Transverse colon (tissue), 4 donors: ENCODE measurements around the gene CPOX. TPM values are rescaled to one million over a fixed set of nuclear protein-coding genes. Genes with fewer than 3 reads are reported as not detected.

ENCODE experiments used
- DNase-seq: peaks from one replicate; pipeline ENCODE4 v3.0.0-alpha.2; 2019
- H3K27ac ChIP-seq, 4 donors: fragments of 200-600 bp; sonication (generic); 2 replicates each; pipeline ENCODE4 v1.5.1; 2016 to 2018; ENCODE audit warnings: inconsistent platforms in 4 of 4
- H3K27me3 ChIP-seq: fragments of 200-600 bp; sonication (generic); 2 replicates; pipeline ENCODE4 v1.5.1; 2017; ENCODE audit warnings: inconsistent platforms
- H3K36me3 ChIP-seq, 4 donors: fragments of 200-600 bp; sonication (generic); 2 replicates each; pipeline ENCODE4 v1.5.1; 2017 to 2019; ENCODE audit warnings: inconsistent platforms in 4 of 4
- H3K4me1 ChIP-seq, 4 donors: fragments of 200-600 bp; sonication (generic); 2 replicates each; pipeline ENCODE4 v1.5.1; 2017 to 2020; ENCODE audit warnings: inconsistent platforms in 4 of 4
- H3K4me3 ChIP-seq, 4 donors: fragments of 200-600 bp; sonication (generic); 1 replicate in 1 of 4; 2 replicates in 3 of 4; pipeline versions ENCODE4 v1.5.1 to v1.6.1; 2017 to 2019; ENCODE audit warnings: inconsistent platforms in 4 of 4
- H3K9me3 ChIP-seq, 2 donors: fragments of 200-600 bp; sonication (generic); 2 replicates each; pipeline ENCODE4 v1.5.1; 2017 to 2019; ENCODE audit warnings: inconsistent platforms in 2 of 2
- CTCF ChIP-seq, 5 experiments: fragments of 200-600 bp in 3 of 5; fragments of 450-650 bp in 2 of 5; sonication (generic) in 3 of 5; IDR thresholded peaks; 1 replicate in 2 of 5; 2 replicates in 3 of 5; pipeline ENCODE4 v1.5.1; 2016 to 2017; ENCODE audit warnings: antibody characterized with exemption in 5 of 5, inconsistent platforms in 3 of 5, mild to moderate bottlenecking in 2 of 5, moderate library complexity in 1 of 5
- EP300 ChIP-seq: sonication (generic); formaldehyde crosslinking; IDR thresholded peaks from one replicate; pipeline ENCODE4 v1.6.1; 2017; ENCODE audit warnings: antibody characterized with exemption, low read depth
- POLR2A ChIP-seq: fragments of 450-650 bp; IDR thresholded peaks from one replicate; pipeline ENCODE4 v1.6.1; 2016; ENCODE audit warnings: antibody characterized with exemption, mild to moderate bottlenecking, moderate library complexity
- POLR2AphosphoS5 ChIP-seq, 3 donors: sonication (generic); formaldehyde crosslinking; IDR thresholded peaks; one replicate each; pipeline ENCODE4 v1.6.1; 2016; ENCODE audit warnings: antibody characterized with exemption in 3 of 3
- WGBS, 2 donors: methylation state at CpG; one replicate each; pipeline ENCODE4 v1.1.5; 2018; ENCODE audit warnings: low coverage in 1 of 2; 5-methylcytosine and 5-hydroxymethylcytosine counted together
- in situ Hi-C, 4 donors: fragments of 200-750 bp; cut with MboI; loops; one replicate each; pipeline versions ENCODE4 v1.15.0 to v1.15.1; 2017; ENCODE audit warnings: low sequenced_read_pairs in 3 of 4, low pct_ligation_motif_present in 1 of 4, low pct_unique_long_range_greater_than_20kb in 1 of 4
- intact Hi-C: fragments of 100-400 bp; cut with DNase I; formaldehyde crosslinking; loops from one replicate; pipeline ENCODE4 v1.15.1; 2023; ENCODE audit warnings: low total_unique reads
- total RNA-seq, 4 donors: library from RNA; depleted of rRNA; stranded (reverse); fragments of >200 nt; gene quantifications; one replicate each; pipeline ENCODE4 v1.1.0, GENCODE V29; 2016

CPOX gene
- total RNA-seq, 4 donors from 2014 or later = 17.9 to 30.7 (median 26.3) TPM

GRCh38 chr3:98594628-98595324 is 1.4 kb upstream of the CPOX start:
- in situ Hi-C loops (loop anchor here in 2 of 4 donors (5.0 to 25.0 kb wide), 3 partner anchors 218 to 557 kb away; partner anchors contain the start of gene GABRR3 (in 1 of the 2)), intact Hi-C loops (loop anchor here (5.0 kb wide), 1 partner anchor 72 kb away; the partner anchor contains the start of gene CLDND1)
- Histone ChIP-seq H3K36me3 (peaks cover 0 to 5% (median 0%) of the 10 kb centered on the region in 4 donors), H3K4me1 (peaks cover 8 to 22% (median 19%) of the 10 kb centered on the region in 4 donors), H3K9me3 (no peaks in the 10 kb centered on the region), H3K27me3 (no peaks in the 10 kb centered on the region), H3K4me3 (no peak overlapping the region), H3K27ac (no peak overlapping the region)
- DNase-seq = no peak
- WGBS, 2 donors = 81 to 87% methylated on average over 4 to 5 of the region's 5 CpGs
- TF ChIP-seq CTCF (IDR thresholded peaks at IDR 0.05) (no peak), EP300 (no peak), POLR2AphosphoS5 (IDR thresholded peaks at IDR 0.05) (no peak), POLR2A (no peak)

- Histone ChIP-seq H3K27me3 (no peaks in the 10 kb centered on the region), H3K36me3 (peaks cover 0 to 5% (median 0%) of the 10 kb centered on the region in 4 donors), H3K27ac (peak overlapping the region in 3 of 4 donors; percentile 84 to 89 (median 85)), H3K9me3 (no peaks in the 10 kb centered on the region), H3K4me1 (peaks cover 8 to 29% (median 19%) of the 10 kb centered on the region in 4 donors), H3K4me3 (peak overlapping the region; percentile 79 to 92 (median 86))
- in situ Hi-C loops = loop anchor here in 2 of 4 donors (25.0 kb wide), 2 partner anchors 255 to 555 kb away; partner anchors contain the start of gene GABRR3 (in 1 of the 2)
- no peak for TF ChIP-seq POLR2A
- no peak for TF ChIP-seq POLR2AphosphoS5 (IDR thresholded peaks at IDR 0.05)
- TF ChIP-seq CTCF (IDR thresholded peaks at IDR 0.05) = no peak
- no peak for TF ChIP-seq EP300
- no peak for DNase-seq
- 33 to 38% methylated on average over 8 to 11 of the region's 11 CpGs for WGBS, 2 donors
- intact Hi-C loops = loop anchor here (5.0 kb wide), 1 partner anchor 70 kb away; the partner anchor contains the start of gene CLDND1
Measured at GRCh38 chr3:98592345-98592935, 971 bp downstream of the CPOX start.

GRCh38 chr3:98589331-98590036 is 3.9 kb downstream of the CPOX start:
- in situ Hi-C loops (loop anchor here in 2 of 4 donors (10.0 to 25.0 kb wide), 3 partner anchors 75 to 552 kb away; partner anchors contain the start of gene GABRR3 (in 1 of the 2)), intact Hi-C loops (loop anchor here (5.0 kb wide), 1 partner anchor 67 kb away; the partner anchor contains the start of gene CLDND1)
- TF ChIP-seq POLR2AphosphoS5 (IDR thresholded peaks at IDR 0.05) (no peak), CTCF (IDR thresholded peaks at IDR 0.05) (no peak), EP300 (no peak), POLR2A (no peak)
- no peak for DNase-seq
- WGBS, 2 donors = 64 to 75% methylated on average over 2 of the region's 2 CpGs
- Histone ChIP-seq H3K27me3 (no peaks in the 10 kb centered on the region), H3K4me3 (no peak overlapping the region), H3K9me3 (no peaks in the 10 kb centered on the region), H3K4me1 (peaks cover 8 to 29% (median 19%) of the 10 kb centered on the region in 4 donors), H3K27ac (no peak overlapping the region), H3K36me3 (peaks cover 0 to 11% (median 0%) of the 10 kb centered on the region in 4 donors)

GRCh38 chr3:98588065-98588464 is 5.3 kb downstream of the CPOX start:
- Histone ChIP-seq H3K27me3 (no peaks in the 10 kb centered on the region), H3K36me3 (peaks cover 0 to 11% (median 0%) of the 10 kb centered on the region in 4 donors), H3K4me1 (peaks cover 8 to 25% (median 15%) of the 10 kb centered on the region in 4 donors), H3K4me3 (no peak overlapping the region), H3K9me3 (no peaks in the 10 kb centered on the region), H3K27ac (no peak overlapping the region)
- TF ChIP-seq CTCF (IDR thresholded peaks at IDR 0.05) (peak in 1 of 5 experiments; percentile 5), POLR2AphosphoS5 (IDR thresholded peaks at IDR 0.05) (no peak), EP300 (no peak)
- in situ Hi-C loops (loop anchor here in 2 of 4 donors (10.0 to 25.0 kb wide), 3 partner anchors 73 to 551 kb away; partner anchors contain the start of gene GABRR3 (in 1 of the 2)), intact Hi-C loops (no loop called here)
- DNase-seq = no peak
